ENCODE measurements around the gene CALHM4. TPM values are rescaled to one million over a fixed set of nuclear protein-coding genes. Genes with fewer than 3 reads are reported as not detected.
A peak's percentile ranks its signal among the peaks of the same experiment; 100 is the strongest.

The CALHM4 gene
- not detected in 2 replicates for total RNA-seq (2014; rRNA removed; shearing (Covaris generic))

DNA sequence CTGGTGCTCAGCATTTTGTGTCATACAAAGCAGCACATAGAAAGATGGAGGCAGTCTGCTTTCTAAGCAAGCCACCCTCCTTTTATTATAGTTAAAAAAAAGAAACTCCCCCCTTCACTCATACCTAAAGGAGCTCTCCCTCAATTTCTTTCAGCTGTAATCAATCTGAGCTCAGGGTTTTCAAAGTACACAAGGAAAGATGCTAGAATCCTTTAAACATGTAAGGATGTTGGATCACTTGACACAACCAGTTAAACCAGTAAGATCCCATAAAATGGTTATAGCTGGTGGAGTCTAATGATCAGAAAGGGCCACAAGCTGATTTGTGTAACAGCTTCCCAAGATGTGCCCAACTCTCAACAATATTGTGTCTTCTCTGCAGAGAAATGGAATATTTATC lies at the start of gene CALHM4:
Gene CALHM4, plus strand, starts transcription at position 301 of the 400 bp plus-strand sequence. Its CDS starts 43 bp downstream, at position 344.
- Histone ChIP-seq H3K36me3 (no peaks in the 10 kb centered on the region), H3K9me3 (replicated peaks) (no peaks in the 10 kb centered on the region), H3K4me1 (replicated peaks) (peaks cover 30% of the 10 kb centered on the region), H3K27me3 (replicated peaks) (no peaks in the 10 kb centered on the region), H3K4me3 (no peak within 1 kb of the TSS), H3K27ac (no peak within 1 kb of the TSS)
- DNase-seq (ENCODE audit: low read depth in 1 of 2, low spot score in 2 of 2) = no peak

DNA sequence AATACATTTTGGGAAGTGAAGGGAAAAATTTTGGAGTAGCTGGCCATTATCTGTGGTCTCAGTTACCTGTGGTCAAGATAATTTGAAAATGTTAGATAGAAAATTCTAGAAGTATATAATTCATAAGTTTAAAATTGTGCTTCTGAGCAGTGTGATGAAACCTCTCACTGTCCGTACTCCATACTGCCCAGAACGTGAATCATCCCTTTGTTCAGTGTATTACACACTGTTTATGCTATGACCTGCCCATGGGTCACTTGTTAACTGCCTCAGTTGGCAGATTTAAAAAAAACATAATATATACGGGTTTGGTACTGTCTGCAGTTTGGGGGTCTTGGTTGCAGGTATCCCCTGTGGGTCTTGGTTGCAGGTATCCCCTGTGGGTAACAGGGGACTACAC lies 46.2 kb upstream of the CALHM4 start:
- H3K36me3 ChIP-seq = no peaks in the 10 kb centered on the region
- no peak overlapping the region for H3K4me3 ChIP-seq
- H3K27me3 ChIP-seq (replicated peaks) = no peaks in the 10 kb centered on the region
- H3K9me3 ChIP-seq (replicated peaks) = no peaks in the 10 kb centered on the region; the same call in 1 of the 2 replicates
- peaks cover 12% of the 10 kb centered on the region; the same call in 1 of the 2 replicates for H3K4me1 ChIP-seq (replicated peaks)
- H3K27ac ChIP-seq = no peak overlapping the region
- no peak for DNase-seq (ENCODE audit: low read depth in 1 of 2, low spot score in 2 of 2)

- Histone ChIP-seq H3K27ac (no peak overlapping the region), H3K27me3 (replicated peaks) (no peaks in the 10 kb centered on the region), H3K9me3 (replicated peaks) (no peaks in the 10 kb centered on the region; the same call in 1 of the 2 replicates), H3K4me3 (no peak overlapping the region), H3K36me3 (no peaks in the 10 kb centered on the region), H3K4me1 (replicated peaks) (peaks cover 24% of the 10 kb centered on the region)
- DNase-seq (ENCODE audit: low read depth in 1 of 2, low spot score in 2 of 2) = no peak
Measured at GRCh38 chr6:116508527-116508926, 45.0 kb upstream of the CALHM4 start.

- peak within 1 kb of the TSS; percentile 84 for H3K27ac ChIP-seq
- peaks cover 6% of the 10 kb centered on the region; the same call in 1 of the 2 replicates for H3K36me3 ChIP-seq
- peak; percentile 77 to 85 for DNase-seq (ENCODE audit: low read depth in 1 of 2, low spot score in 2 of 2)
- H3K27me3 ChIP-seq (replicated peaks) = no peaks in the 10 kb centered on the region
- H3K4me1 ChIP-seq (replicated peaks) = peaks cover 25% of the 10 kb centered on the region
- H3K9me3 ChIP-seq (replicated peaks) = no peaks in the 10 kb centered on the region; the same call in 1 of the 2 replicates
- peak within 1 kb of the TSS; percentile 35 for H3K4me3 ChIP-seq
Measured at GRCh38 chr6:116511424-116512110, 42.0 kb upstream of the CALHM4 start, which contains the start of gene CALHM5. CALHM5 (plus strand) TSS chr6:116511639; CDS start chr6:116511697, 58 bp downstream.

GRCh38 chr6:116512111-116512559 lies 41.4 kb upstream of the CALHM4 start:
- H3K4me1 ChIP-seq (replicated peaks) = peaks cover 25% of the 10 kb centered on the region
- peak overlapping the region; percentile 84 for H3K27ac ChIP-seq
- peaks cover 10% of the 10 kb centered on the region; the same call in 1 of the 2 replicates for H3K36me3 ChIP-seq
- H3K9me3 ChIP-seq (replicated peaks) = no peaks in the 10 kb centered on the region; the same call in 1 of the 2 replicates
- DNase-seq (ENCODE audit: low read depth in 1 of 2, low spot score in 2 of 2) = no peak
- H3K4me3 ChIP-seq = peak overlapping the region; percentile 35
- H3K27me3 ChIP-seq (replicated peaks) = no peaks in the 10 kb centered on the region

DNA sequence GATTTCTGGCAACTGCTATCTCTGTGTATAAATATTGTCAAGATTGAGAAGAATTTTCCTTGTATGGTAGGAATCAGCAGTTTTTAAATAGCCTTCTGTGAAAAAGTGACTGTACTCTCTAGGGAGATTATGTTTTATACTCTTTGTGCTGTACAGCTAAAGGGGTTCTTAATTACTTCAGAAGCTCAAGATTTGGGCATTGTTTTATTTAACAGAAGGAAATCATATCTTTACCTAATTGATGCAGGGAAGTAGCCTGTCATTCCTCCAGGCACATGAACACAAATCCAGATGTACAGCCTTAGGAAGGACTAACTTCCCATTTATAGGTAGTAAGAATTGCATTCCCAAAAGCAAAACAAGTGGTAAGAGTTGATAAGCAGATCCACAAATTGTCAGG lies 40.8 kb upstream of the CALHM4 start:
- Histone ChIP-seq H3K27ac (peak overlapping the region; percentile 84), H3K27me3 (replicated peaks) (no peaks in the 10 kb centered on the region), H3K4me1 (replicated peaks) (peaks cover 25% of the 10 kb centered on the region), H3K4me3 (peak overlapping the region; percentile 35), H3K9me3 (replicated peaks) (no peaks in the 10 kb centered on the region; the same call in 1 of the 2 replicates), H3K36me3 (peaks cover 12% of the 10 kb centered on the region; the same call in 1 of the 2 replicates)
- DNase-seq (ENCODE audit: low read depth in 1 of 2, low spot score in 2 of 2) = no peak

GRCh38 chr6:116513224-116513875 lies 40.2 kb upstream of the CALHM4 start:
- Histone ChIP-seq H3K4me3 (no peak overlapping the region), H3K9me3 (replicated peaks) (no peaks in the 10 kb centered on the region; the same call in 1 of the 2 replicates), H3K36me3 (peaks cover 12% of the 10 kb centered on the region; the same call in 1 of the 2 replicates), H3K27ac (no peak overlapping the region), H3K4me1 (replicated peaks) (peaks cover 25% of the 10 kb centered on the region), H3K27me3 (replicated peaks) (no peaks in the 10 kb centered on the region)
- DNase-seq (ENCODE audit: low read depth in 1 of 2, low spot score in 2 of 2) = no peak

DNA sequence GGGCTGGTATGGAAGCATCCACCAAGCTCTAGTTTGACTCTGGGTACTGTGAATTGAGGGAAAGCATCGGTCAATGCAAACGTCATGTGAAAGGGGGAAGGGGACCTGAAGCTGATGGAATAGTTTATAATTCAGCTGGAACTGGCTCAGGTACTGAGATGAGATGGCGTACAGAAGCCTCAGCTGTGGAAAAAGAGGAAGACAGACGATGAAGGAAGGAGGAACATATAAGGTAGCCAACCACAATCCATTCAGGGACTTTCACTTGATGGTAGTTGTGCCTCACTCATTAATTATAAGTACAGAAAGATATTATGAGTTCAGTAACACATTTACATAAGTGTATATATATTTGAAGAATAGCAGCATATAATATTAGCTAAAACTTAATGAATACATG lies 39.4 kb upstream of the CALHM4 start:
- DNase-seq (ENCODE audit: low read depth in 1 of 2, low spot score in 2 of 2) = no peak
- Histone ChIP-seq H3K4me1 (replicated peaks) (peaks cover 25% of the 10 kb centered on the region), H3K27ac (no peak overlapping the region), H3K9me3 (replicated peaks) (no peaks in the 10 kb centered on the region; the same call in 1 of the 2 replicates), H3K36me3 (peaks cover 12% of the 10 kb centered on the region; the same call in 1 of the 2 replicates), H3K27me3 (replicated peaks) (no peaks in the 10 kb centered on the region), H3K4me3 (no peak overlapping the region)

- no peaks in the 10 kb centered on the region for H3K27me3 ChIP-seq (replicated peaks)
- H3K36me3 ChIP-seq = peaks cover 12% of the 10 kb centered on the region; the same call in 1 of the 2 replicates
- no peak overlapping the region for H3K4me3 ChIP-seq
- no peak overlapping the region for H3K27ac ChIP-seq
- no peaks in the 10 kb centered on the region for H3K9me3 ChIP-seq (replicated peaks)
- peaks cover 18% of the 10 kb centered on the region for H3K4me1 ChIP-seq (replicated peaks)
- no peak for DNase-seq (ENCODE audit: low read depth in 1 of 2, low spot score in 2 of 2)
Measured at GRCh38 chr6:116515141-116515540, 38.4 kb upstream of the CALHM4 start.

DNA sequence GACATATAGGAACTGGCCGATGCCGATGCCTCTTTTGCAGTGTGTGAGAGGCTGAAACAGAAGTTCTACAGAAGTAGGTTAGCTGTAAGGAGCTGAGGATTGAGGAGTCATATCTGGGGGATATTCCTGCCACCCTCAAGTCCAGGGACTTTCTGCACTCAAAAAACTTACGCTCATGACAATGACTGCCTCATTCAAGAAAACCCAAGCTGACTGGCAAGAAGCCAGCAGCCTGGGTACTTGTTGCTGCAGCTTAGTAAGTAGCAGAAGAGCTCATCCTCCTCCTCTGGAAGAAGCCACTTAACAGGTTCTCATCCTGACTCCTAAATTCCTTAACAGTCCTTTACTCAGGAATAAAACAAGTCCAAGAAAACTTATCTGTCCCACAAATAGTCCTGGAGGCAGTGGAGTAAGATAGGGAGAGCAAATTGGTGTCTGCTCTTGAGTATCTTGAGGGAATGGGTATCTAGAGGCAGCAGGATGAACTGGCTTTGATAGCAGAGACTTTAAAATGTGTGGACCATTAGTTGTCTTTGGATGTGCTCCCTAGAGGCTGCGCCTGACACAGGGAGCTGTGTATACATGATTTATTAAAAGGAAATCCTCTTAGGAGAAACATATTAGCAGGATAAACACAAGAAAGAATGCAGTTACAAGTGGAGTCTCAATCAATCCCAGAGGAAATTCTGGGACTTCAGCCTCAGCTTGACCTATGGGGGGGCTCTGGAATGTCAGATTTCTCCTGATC lies 34.8 kb upstream of the CALHM4 start:
- Histone ChIP-seq H3K4me1 (replicated peaks) (no peaks in the 10 kb centered on the region; the same call in 1 of the 2 replicates), H3K36me3 (peaks cover 12% of the 10 kb centered on the region; the same call in 1 of the 2 replicates), H3K9me3 (replicated peaks) (no peaks in the 10 kb centered on the region), H3K4me3 (no peak overlapping the region), H3K27ac (no peak overlapping the region), H3K27me3 (replicated peaks) (no peaks in the 10 kb centered on the region)
- no peak for DNase-seq (ENCODE audit: low read depth in 1 of 2, low spot score in 2 of 2)

- H3K36me3 ChIP-seq = no peaks in the 10 kb centered on the region
- H3K9me3 ChIP-seq (replicated peaks) = no peaks in the 10 kb centered on the region
- peaks cover 2% of the 10 kb centered on the region for H3K4me1 ChIP-seq (replicated peaks)
- no peak for DNase-seq (ENCODE audit: low read depth in 1 of 2, low spot score in 2 of 2)
- no peaks in the 10 kb centered on the region for H3K27me3 ChIP-seq (replicated peaks)
- no peak overlapping the region for H3K4me3 ChIP-seq
- no peak overlapping the region for H3K27ac ChIP-seq
Measured at GRCh38 chr6:116522896-116523295, 30.7 kb upstream of the CALHM4 start.

DNA sequence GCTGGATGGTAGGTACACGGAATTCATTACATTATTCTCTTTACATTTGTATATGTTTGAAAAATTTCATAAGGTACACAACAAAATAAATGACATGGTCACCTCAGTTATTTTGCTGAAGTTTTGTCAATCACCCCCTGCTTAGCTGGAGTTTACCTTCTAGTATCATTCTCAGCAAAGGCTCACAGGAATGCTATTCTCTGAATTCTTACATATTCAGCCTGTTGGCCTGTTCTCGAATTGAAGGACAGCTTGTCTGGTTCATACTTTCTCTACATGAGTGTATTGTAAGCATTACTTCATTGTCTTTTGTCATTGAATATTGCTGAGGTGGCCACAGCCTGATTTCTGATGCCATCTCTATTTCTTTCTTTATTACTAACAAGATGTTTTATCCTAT lies 29.3 kb upstream of the CALHM4 start:
- no peak for DNase-seq (ENCODE audit: low read depth in 1 of 2, low spot score in 2 of 2)

GRCh38 chr6:116528133-116528532 lies 25.4 kb upstream of the CALHM4 start:
- Histone ChIP-seq H3K36me3 (no peaks in the 10 kb centered on the region), H3K27me3 (replicated peaks) (peaks cover 5% of the 10 kb centered on the region; the same call in 1 of the 2 replicates), H3K4me1 (replicated peaks) (peaks cover 35% of the 10 kb centered on the region), H3K4me3 (no peak overlapping the region), H3K9me3 (replicated peaks) (no peaks in the 10 kb centered on the region), H3K27ac (no peak overlapping the region)
- DNase-seq (ENCODE audit: low read depth in 1 of 2, low spot score in 2 of 2) = no peak

More for the DNA sequence above, 29.3 kb upstream of the CALHM4 start:
- H3K4me1 ChIP-seq (replicated peaks) = peaks cover 15% of the 10 kb centered on the region
- no peaks in the 10 kb centered on the region for H3K36me3 ChIP-seq
- no peaks in the 10 kb centered on the region for H3K27me3 ChIP-seq (replicated peaks)
- H3K9me3 ChIP-seq (replicated peaks) = no peaks in the 10 kb centered on the region
- H3K4me3 ChIP-seq = no peak overlapping the region
- H3K27ac ChIP-seq = no peak overlapping the region
